Kidney (tissue), 14 donors: ENCODE data around the gene ERBB3. TPM values are rescaled to one million over a fixed set of nuclear protein-coding genes. Genes with fewer than 3 reads are reported as not detected.
A peak's percentile ranks its signal among the peaks of the same experiment; 100 is the strongest.

Experiments
- DNase-seq, 5 donors: peaks; one replicate each; pipeline ENCODE4 v3.0.0-alpha.2; 2013 to 2020
- FAIRE-seq: peaks from 2 replicates; lab custom pipeline; 2012; peaks lifted over from hg19 to GRCh38; lab: Jason Lieb, UNC
- H3K27ac ChIP-seq, 2 donors: one replicate each; pipeline ENCODE4 v1.7.0; 2013; ENCODE audit warnings: low read depth in 2 of 2, low read length in 2 of 2, inconsistent platforms in 1 of 2
- H3K27me3 ChIP-seq: one replicate; pipeline ENCODE4 v1.7.1; 2013; ENCODE audit warnings: low read length, inconsistent platforms; ENCODE audit not compliant: control insufficient read depth, insufficient read depth
- H3K36me3 ChIP-seq, 3 donors: one replicate each; pipeline versions ENCODE4 v1.7.0 to v1.7.1; 2013; ENCODE audit warnings: low read length in 3 of 3, control low read depth in 1 of 3, inconsistent platforms in 1 of 3; ENCODE audit not compliant: insufficient read depth in 3 of 3, control insufficient read depth in 2 of 3
- H3K4me1 ChIP-seq, 3 donors: one replicate each; pipeline versions ENCODE4 v1.7.0 to v1.7.1; 2013; ENCODE audit warnings: low read length in 3 of 3, inconsistent platforms in 1 of 3, low read depth in 1 of 3; ENCODE audit not compliant: control insufficient read depth in 2 of 3, insufficient read depth in 2 of 3
- H3K4me3 ChIP-seq, 3 donors: one replicate each; pipeline versions ENCODE4 v1.7.0 to v1.8.1; 2013; ENCODE audit warnings: low read length in 3 of 3, control low read depth in 1 of 3, inconsistent platforms in 1 of 3
- H3K9ac ChIP-seq, 3 donors: one replicate each; pipeline versions ENCODE4 v1.7.0 to v1.7.1; 2013; ENCODE audit warnings: low read length in 3 of 3, control low read depth in 1 of 3, inconsistent platforms in 1 of 3
- H3K9me3 ChIP-seq, 3 donors: one replicate each; pipeline versions ENCODE4 v1.7.0 to v1.7.1; 2013; ENCODE audit warnings: low read length in 3 of 3, control low read depth in 1 of 3, inconsistent platforms in 1 of 3; ENCODE audit not compliant: control insufficient read depth in 2 of 3, insufficient read depth in 1 of 3
- intact Hi-C: fragments of 100-400 bp; cut with DNase I; formaldehyde crosslinking; loops from one replicate; pipeline ENCODE4 v1.11.1; 2022
- polyA plus RNA-seq: library from polyadenylated mRNA; stranded (reverse); fragments of 350-450 nt; fragmentation: Illumina TruSeq; extraction: RNeasy Lipid Tissue Mini Kit (QIAGEN cat#74804); gene quantifications from one replicate; pipeline ENCODE4 v1.2.3, GENCODE V29; 2014; ENCODE audit warnings: low read depth, low replicate concordance; ENCODE audit not compliant: insufficient read depth
- total RNA-seq: library from RNA; stranded (reverse); fragmentation: NEBNext Ultra II Directional; extraction: Animal tissue kit (Norgen Biotek cat#: 25700); gene quantifications from one replicate; pipeline ENCODE4 v1.2.1, GENCODE V29; 2021
- TF ChIP-seq, protein P1 (sequence below): IDR thresholded peaks from 3 replicates; pipeline ENCODE4 v1.5.1; 2012; ENCODE audit warnings: mild to moderate bottlenecking, moderate library complexity, borderline replicate concordance; ENCODE audit not compliant: insufficient read depth; ENCODE audit errors: extremely low read depth
- donor health status: control.
- donor health status: control.
- donor health status: control.
- donor health status: control.
- donor health status: control.
- donor health status: DM: yes; HTN: yes; CAD: no.
- donor health status: Normal renal cell carcinoma (clear cell type).

The ERBB3 gene
- total and polyA plus RNA-seq, 2 donors from 2014 or later, result 31.5 to 58.1 TPM

DNA sequence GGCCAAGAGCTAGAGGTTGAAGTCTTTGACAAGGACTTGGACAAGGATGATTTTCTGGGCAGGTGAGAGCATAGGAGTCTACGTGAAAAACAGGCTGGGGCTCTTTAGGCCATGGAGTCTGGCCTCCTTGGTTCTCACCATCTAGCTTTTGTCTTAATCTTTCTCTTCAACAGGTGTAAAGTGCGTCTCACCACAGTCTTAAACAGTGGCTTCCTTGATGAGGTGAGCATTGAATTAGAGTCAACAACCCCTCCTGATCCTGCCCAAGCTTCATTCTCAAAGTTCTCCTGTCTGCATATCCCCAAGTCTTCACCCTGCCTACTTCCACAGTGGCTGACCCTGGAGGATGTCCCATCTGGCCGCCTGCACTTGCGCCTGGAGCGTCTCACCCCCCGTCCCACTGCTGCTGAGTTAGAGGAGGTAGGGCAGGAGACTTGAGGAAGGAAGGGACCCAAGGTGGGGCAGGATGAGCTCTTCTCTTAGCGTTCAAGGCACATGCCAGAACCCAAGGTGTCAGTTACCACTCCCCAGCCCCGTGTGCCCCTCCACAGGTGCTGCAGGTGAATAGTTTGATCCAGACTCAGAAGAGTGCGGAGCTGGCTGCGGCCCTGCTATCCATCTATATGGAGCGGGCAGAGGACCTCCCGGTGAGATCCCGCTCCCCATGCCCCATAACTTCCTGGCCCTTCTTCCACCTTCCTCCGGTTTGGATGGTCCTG lies 58.0 kb downstream of the ERBB3 start:
- TF ChIP-seq, protein P1, sequence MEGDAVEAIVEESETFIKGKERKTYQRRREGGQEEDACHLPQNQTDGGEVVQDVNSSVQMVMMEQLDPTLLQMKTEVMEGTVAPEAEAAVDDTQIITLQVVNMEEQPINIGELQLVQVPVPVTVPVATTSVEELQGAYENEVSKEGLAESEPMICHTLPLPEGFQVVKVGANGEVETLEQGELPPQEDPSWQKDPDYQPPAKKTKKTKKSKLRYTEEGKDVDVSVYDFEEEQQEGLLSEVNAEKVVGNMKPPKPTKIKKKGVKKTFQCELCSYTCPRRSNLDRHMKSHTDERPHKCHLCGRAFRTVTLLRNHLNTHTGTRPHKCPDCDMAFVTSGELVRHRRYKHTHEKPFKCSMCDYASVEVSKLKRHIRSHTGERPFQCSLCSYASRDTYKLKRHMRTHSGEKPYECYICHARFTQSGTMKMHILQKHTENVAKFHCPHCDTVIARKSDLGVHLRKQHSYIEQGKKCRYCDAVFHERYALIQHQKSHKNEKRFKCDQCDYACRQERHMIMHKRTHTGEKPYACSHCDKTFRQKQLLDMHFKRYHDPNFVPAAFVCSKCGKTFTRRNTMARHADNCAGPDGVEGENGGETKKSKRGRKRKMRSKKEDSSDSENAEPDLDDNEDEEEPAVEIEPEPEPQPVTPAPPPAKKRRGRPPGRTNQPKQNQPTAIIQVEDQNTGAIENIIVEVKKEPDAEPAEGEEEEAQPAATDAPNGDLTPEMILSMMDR, result no peak
- intact Hi-C loops, result no loop called here
- DNase-seq (peak in 1 of 5 donors; percentile 52), FAIRE-seq (no peak)
- Histone ChIP-seq H3K4me3 (no peak overlapping the region), H3K27ac (no peak overlapping the region), H3K9ac (no peak overlapping the region), H3K27me3 (no peaks in the 10 kb centered on the region), H3K4me1 (no peaks in the 10 kb centered on the region), H3K36me3 (peaks cover 6 to 42% (median 28%) of the 10 kb centered on the region in 3 donors), H3K9me3 (no peaks in the 10 kb centered on the region)

DNA sequence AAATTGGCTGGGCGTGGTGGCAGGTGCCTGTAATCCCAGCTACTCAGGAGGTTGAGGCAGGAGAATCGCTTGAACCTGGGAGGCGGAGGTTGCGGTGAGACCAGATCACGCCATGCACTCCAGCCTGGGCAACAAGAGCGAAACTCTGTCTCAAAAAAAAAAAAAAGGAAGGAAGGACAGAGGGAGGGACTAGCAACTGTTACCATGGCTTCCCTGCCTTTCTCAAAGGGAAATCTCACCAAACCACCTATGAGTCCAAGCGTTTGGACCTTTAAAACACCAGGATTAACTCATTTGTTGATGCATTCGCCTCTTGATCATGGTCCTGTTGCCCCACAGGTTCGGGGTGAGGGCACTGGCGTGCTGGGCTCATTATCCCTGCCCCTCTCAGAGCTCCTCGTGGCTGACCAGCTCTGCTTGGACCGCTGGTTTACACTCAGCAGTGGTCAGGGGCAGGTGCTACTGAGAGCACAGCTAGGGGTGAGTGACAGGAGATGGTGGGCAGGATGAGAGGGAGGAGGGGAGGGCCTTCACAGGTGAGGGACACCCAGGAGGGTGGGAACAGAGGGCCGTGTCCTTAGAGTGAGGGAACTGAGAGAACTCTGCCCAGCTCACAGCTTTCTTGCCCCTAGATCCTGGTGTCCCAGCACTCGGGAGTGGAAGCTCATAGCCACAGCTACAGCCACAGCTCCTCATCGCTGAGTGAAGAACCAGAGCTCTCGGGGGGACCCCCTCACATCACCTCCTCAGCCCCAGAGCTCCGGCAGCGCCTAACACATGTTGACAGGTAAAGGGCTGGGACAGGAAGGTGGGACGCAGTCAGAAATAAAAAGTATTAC lies 62.2 kb downstream of the ERBB3 start:
- Histone ChIP-seq H3K4me1 (peaks cover 0 to 7% (median 2%) of the 10 kb centered on the region in 3 donors), H3K36me3 (peaks cover 4 to 31% (median 30%) of the 10 kb centered on the region in 3 donors), H3K27me3 (no peaks in the 10 kb centered on the region), H3K9me3 (no peaks in the 10 kb centered on the region), H3K27ac (no peak overlapping the region), H3K9ac (no peak overlapping the region), H3K4me3 (no peak overlapping the region)
- DNase-seq (peak in 1 of 5 donors; percentile 44), FAIRE-seq (no peak)
- intact Hi-C loops, result no loop called here
- TF ChIP-seq, protein P1, result no peak

DNA sequence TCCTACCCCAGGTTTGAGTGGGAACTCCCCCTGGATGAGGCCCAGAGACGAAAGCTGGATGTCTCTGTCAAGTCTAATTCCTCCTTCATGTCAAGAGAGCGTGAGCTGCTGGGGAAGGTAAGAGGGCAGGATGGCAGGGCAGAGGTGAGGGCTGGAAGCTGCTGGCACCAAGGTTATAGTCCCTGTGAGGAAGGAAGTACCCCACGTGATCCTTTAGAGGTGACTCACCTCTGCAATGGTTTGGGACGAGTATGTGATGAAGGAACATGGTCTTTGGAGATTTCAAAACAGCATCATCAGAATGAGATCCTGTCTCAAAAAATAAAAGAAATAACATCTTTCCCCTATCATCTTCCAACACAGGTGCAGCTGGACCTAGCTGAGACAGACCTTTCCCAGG lies 63.3 kb downstream of the ERBB3 start:
- no peak overlapping the region for H3K4me3 ChIP-seq
- H3K27me3 ChIP-seq, result no peaks in the 10 kb centered on the region
- TF ChIP-seq, protein P1, result no peak
- no peak for FAIRE-seq
- H3K36me3 ChIP-seq, result peaks cover 2 to 26% (median 21%) of the 10 kb centered on the region in 3 donors
- H3K4me1 ChIP-seq, result peaks cover 0 to 7% (median 2%) of the 10 kb centered on the region in 3 donors
- no peak for DNase-seq
- H3K9me3 ChIP-seq, result no peaks in the 10 kb centered on the region
- H3K9ac ChIP-seq, result no peak overlapping the region
- H3K27ac ChIP-seq, result no peak overlapping the region
- intact Hi-C loops, result no loop called here
